Smooth muscle cell (in vitro differentiated cells): ENCODE results near the gene CNPY2. TPM values are rescaled to one million over a fixed set of nuclear protein-coding genes. Genes with fewer than 3 reads are reported as not detected.

Experiments
- DNase-seq: peaks from one replicate; lab custom pipeline; 2025; ENCODE audit not compliant: unreplicated experiment; lab: John Stamatoyannopoulos, UW
- H2AFZ ChIP-seq: fragments of 200-600 bp; sonication (generic); 2 replicates; pipeline ENCODE4 v1.6.0; 2016; ENCODE audit warnings: antibody characterized with exemption, low read depth, mild to moderate bottlenecking
- H3F3A ChIP-seq: fragments of 200-600 bp; sonication (generic); 2 replicates; pipeline ENCODE4 v1.6.0; 2017; ENCODE audit warnings: antibody characterized with exemption, low read depth
- H3K27ac ChIP-seq: fragments of 200-600 bp; sonication (generic); 2 replicates; pipeline ENCODE4 v1.5.1; 2016; ENCODE audit warnings: low read depth, mild to moderate bottlenecking
- H3K27me3 ChIP-seq: fragments of 200-600 bp; sonication (generic); 2 replicates; pipeline ENCODE4 v1.6.1; 2016; ENCODE audit warnings: low read depth, mild to moderate bottlenecking
- H3K36me3 ChIP-seq: fragments of 200-600 bp; sonication (generic); 2 replicates; pipeline ENCODE4 v1.5.1; 2016; ENCODE audit warnings: low read depth
- H3K4me1 ChIP-seq: fragments of 200-600 bp; sonication (generic); 2 replicates; pipeline ENCODE4 v1.5.1; 2016; ENCODE audit warnings: low read depth
- H3K4me2 ChIP-seq: fragments of 200-600 bp; sonication (generic); 2 replicates; pipeline ENCODE4 v1.6.0; 2016; ENCODE audit warnings: mild to moderate bottlenecking
- H3K4me3 ChIP-seq: fragments of 200-600 bp; sonication (generic); 2 replicates; pipeline ENCODE4 v1.5.1; 2016; ENCODE audit warnings: mild to moderate bottlenecking
- H3K79me2 ChIP-seq: fragments of 200-600 bp; sonication (generic); 2 replicates; pipeline ENCODE4 v1.6.0; 2016; ENCODE audit warnings: low read depth, mild to moderate bottlenecking
- H3K9ac ChIP-seq: fragments of 200-600 bp; sonication (generic); 2 replicates; pipeline ENCODE4 v1.6.0; 2016; ENCODE audit warnings: low read depth
- H3K9me3 ChIP-seq: fragments of 200-600 bp; sonication (generic); replicated peaks from 2 replicates; pipeline ENCODE4 v1.5.1; 2016; ENCODE audit warnings: low read depth
- H4K20me1 ChIP-seq: fragments of 200-600 bp; sonication (generic); 2 replicates; pipeline ENCODE4 v1.6.0; 2016; ENCODE audit warnings: low read depth
- WGBS: methylation state at CpG from one replicate; pipeline ENCODE4 v1.1.7; 2016; ENCODE audit warnings: low lambda C conversion rate; 5-methylcytosine and 5-hydroxymethylcytosine counted together
- polyA plus RNA-seq: library from polyadenylated mRNA; unstranded; fragments of >200 nt; fragmentation: Nextera tagmentation; extraction: Ambion mirVana; gene quantifications from 2 replicates; pipeline ENCODE4 v1.2.1, GENCODE V29; 2016
- total RNA-seq: library from RNA; depleted of rRNA; stranded (reverse); fragments of >200 nt; gene quantifications from 2 replicates; pipeline ENCODE4 v1.2.3, GENCODE V29; 2014
- TF ChIP-seq, protein P1 (sequence below): fragments of 200-600 bp; sonication (generic); IDR thresholded peaks from 2 replicates; pipeline ENCODE4 v1.5.1; 2017; ENCODE audit warnings: borderline replicate concordance, mild to moderate bottlenecking, antibody characterized with exemption; ENCODE audit not compliant: insufficient read depth, poor library complexity, severe bottlenecking

Gene CNPY2
- total and polyA plus RNA-seq, 2 experiments from 2014 or later: 147 to 334 TPM

DNA sequence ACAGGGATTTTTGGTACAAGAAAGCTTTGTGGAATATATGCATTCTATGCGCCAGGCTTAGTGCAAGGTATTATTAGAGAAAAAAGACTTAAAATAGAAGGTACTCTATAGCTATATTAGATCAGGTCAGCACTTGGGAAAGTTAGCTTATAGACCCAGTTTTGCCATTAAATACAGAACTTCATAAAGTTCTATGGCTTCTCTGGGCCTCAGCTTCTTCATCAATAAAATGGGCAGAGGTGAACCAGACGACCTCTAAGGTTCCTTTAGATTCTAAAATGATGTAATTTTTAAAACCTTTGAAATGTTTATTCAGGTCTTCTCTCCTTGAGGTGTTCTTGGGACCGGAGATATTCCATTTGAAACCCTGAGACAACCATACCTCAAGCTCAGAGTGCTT, 7.1 kb downstream of the CNPY2 start:
- WGBS: 97% methylated on average over 3 of the region's 3 CpGs
- Histone ChIP-seq H3K4me3 (no peak overlapping the region), H3K27ac (no peak overlapping the region), H4K20me1 (no peaks in the 10 kb centered on the region), H2AFZ (no peak overlapping the region), H3K27me3 (no peaks in the 10 kb centered on the region), H3F3A (peaks cover 9% of the 10 kb centered on the region), H3K9ac (no peak overlapping the region), H3K4me2 (no peak overlapping the region), H3K79me2 (no peaks in the 10 kb centered on the region), H3K36me3 (peaks cover 13% of the 10 kb centered on the region), H3K4me1 (no peaks in the 10 kb centered on the region), H3K9me3 (no peaks in the 10 kb centered on the region)
- TF ChIP-seq, protein P1, sequence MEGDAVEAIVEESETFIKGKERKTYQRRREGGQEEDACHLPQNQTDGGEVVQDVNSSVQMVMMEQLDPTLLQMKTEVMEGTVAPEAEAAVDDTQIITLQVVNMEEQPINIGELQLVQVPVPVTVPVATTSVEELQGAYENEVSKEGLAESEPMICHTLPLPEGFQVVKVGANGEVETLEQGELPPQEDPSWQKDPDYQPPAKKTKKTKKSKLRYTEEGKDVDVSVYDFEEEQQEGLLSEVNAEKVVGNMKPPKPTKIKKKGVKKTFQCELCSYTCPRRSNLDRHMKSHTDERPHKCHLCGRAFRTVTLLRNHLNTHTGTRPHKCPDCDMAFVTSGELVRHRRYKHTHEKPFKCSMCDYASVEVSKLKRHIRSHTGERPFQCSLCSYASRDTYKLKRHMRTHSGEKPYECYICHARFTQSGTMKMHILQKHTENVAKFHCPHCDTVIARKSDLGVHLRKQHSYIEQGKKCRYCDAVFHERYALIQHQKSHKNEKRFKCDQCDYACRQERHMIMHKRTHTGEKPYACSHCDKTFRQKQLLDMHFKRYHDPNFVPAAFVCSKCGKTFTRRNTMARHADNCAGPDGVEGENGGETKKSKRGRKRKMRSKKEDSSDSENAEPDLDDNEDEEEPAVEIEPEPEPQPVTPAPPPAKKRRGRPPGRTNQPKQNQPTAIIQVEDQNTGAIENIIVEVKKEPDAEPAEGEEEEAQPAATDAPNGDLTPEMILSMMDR: no peak
- DNase-seq: no peak

DNA sequence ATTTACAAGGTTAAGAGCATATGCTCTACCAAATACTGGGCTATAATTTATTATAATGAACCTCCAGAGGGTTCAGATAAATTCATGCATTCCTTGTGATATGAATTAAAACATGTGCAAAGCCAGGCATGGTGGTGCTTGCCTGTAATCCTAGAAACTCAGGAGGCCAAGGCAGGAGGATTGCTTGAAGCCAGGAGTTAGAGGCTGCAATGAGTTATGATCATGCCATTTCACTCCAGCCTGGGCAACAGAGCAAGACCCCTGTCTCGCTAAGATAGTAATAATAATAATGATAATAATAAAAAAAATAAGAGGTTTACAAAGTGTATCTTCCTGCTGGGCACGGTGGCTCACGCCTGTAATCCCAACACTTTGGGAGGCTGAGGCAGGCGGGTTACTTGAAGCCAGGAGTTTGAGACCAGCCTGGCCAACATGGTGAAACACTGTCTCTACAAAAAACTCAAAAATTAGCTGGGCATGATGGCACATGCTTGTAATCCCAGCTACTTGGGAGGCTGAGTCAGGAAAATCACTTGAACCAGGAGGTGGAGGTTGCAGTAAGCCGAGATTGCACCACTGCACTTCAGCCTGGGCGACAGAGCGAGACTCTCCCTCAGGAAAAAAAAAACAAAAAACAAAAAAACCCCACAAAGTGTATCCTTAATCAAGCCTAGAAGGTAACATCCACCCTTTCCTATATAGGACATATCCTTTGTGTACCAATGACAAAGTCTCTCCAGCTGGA, 8.4 kb downstream of the CNPY2 start:
- Histone ChIP-seq H3F3A (peaks cover 16% of the 10 kb centered on the region), H3K27me3 (no peaks in the 10 kb centered on the region), H3K9ac (no peak overlapping the region), H3K9me3 (no peaks in the 10 kb centered on the region), H3K27ac (no peak overlapping the region), H3K36me3 (peaks cover 13% of the 10 kb centered on the region), H2AFZ (no peak overlapping the region), H3K4me3 (no peak overlapping the region), H3K4me1 (no peaks in the 10 kb centered on the region), H3K4me2 (no peak overlapping the region), H4K20me1 (no peaks in the 10 kb centered on the region), H3K79me2 (no peaks in the 10 kb centered on the region)
- DNase-seq: no peak
- 97% methylated on average over 7 of the region's 7 CpGs for WGBS
- TF ChIP-seq, protein P1: no peak

DNA sequence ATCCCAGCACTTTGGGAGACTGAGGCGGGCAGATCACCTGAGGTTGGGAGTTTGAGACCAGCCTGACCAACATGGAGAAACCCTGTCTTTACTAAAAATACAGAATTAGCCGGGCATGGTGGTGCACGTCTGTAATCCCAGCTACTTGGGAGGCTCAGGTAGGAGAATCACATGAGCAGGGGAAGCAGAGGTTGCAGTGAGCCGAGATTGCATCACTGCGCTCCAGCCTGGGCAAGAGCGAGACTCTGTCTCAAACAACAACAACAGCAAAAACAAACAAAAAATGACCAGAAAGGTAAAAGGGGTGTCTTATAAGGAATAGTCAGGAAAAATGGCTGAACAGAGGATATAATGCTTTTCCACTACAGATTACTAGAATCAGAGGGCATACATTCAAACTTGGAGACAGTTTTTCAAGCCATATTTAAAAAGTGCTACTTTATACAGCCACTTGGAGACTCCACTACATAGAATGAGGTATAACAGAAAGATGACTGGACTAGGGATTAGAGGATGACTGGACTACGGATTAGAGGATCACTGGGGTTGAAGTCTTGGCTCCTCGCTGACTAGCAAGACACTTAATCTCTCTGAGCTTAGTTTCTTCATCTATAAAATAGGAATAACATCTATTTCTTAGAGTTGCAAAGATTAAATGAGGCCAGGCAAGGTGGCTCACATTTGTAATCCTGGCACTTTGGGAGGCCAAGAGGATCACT, 10.8 kb downstream of the CNPY2 start:
- no peak overlapping the region for H3K4me3 ChIP-seq
- peaks cover 31% of the 10 kb centered on the region for H3F3A ChIP-seq
- H4K20me1 ChIP-seq: no peaks in the 10 kb centered on the region
- H2AFZ ChIP-seq: no peak overlapping the region
- peaks cover 12% of the 10 kb centered on the region for H3K36me3 ChIP-seq
- no peaks in the 10 kb centered on the region for H3K79me2 ChIP-seq
- H3K9me3 ChIP-seq: no peaks in the 10 kb centered on the region
- DNase-seq: no peak
- 80% methylated on average over 8 of the region's 8 CpGs for WGBS
- TF ChIP-seq, protein P1: no peak
- H3K4me2 ChIP-seq: no peak overlapping the region
- peak overlapping the region; percentile 39 for H3K27ac ChIP-seq
- H3K27me3 ChIP-seq: no peaks in the 10 kb centered on the region
- H3K4me1 ChIP-seq: peaks cover 6% of the 10 kb centered on the region
- H3K9ac ChIP-seq: no peak overlapping the region
